Hepatic stellate cell (primary cell): ENCODE data around the gene CADPS2.

Experiments used
- DNase-seq: peaks from one replicate; pipeline ENCODE4 v3.0.0; 2011; ENCODE audit warnings: low spot score

Gene CADPS2

GRCh38 chr7:122521767-122522166, 364.5 kb downstream of the CADPS2 start:
- DNase-seq, result no peak

DNA sequence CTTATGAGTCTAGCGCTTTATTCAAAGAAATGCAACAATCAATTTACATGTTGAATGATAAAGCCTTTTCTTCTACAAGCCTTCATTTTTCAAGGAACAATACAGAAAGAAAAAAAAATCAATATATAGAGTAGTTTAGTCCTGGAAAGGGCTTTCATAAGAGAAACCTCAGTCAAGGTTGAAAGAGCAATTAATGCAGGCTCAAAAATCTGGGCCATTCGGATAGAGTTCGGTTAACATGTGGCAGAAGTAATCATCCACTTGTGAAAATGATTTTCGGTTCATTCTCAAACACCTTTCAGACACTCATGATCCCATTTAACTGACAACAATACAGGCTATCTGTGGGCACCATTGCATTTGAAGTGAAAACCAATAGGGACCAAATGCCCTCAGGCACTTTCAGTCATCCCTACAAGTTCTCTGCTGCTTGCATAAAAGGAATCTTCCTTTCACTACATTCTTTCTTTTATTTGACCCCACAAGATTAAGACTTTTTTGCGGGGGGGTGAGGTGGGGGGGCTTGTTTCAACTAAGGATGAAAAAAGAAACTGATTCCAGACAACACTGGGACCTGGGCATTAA, 365.2 kb downstream of the CADPS2 start:
- no peak for DNase-seq

DNA sequence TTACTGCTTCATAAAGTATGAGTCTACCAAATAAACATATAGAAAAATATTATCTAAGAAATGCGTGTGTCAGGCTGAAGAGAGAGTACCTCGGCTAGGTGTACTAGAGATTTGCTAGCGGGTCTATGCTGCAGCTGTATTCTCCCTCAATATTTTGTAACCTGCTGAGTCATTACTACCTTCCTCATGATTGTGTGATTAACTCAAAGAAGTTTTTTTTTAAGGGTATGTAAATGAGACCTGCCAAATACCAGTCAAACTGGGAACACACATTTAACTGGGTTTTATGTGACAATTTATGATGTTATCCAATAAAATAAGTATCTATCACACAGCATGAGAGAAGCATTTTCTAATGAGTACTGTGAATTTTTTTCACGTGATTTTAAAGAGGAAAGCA, 367.8 kb downstream of the CADPS2 start:
- no peak for DNase-seq

DNA sequence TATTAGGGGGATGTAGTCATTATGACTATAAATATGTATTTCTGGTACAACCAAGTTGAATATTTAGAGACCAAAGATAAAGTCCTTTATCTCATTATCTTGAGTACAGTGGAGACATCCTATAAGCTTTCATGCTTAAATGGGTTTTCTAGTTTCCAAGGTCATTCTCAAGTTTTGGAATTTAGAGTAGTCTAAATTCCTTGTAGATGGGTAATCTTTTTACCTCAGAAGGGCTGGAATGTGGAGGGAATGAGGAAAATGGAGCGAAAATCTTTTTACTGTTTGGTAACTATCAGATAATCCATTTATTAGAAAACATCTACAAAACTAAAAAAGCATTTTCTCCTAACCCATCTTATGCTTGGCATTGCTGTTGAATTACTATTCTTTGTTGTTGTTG, 368.7 kb downstream of the CADPS2 start:
- DNase-seq, result no peak

DNA sequence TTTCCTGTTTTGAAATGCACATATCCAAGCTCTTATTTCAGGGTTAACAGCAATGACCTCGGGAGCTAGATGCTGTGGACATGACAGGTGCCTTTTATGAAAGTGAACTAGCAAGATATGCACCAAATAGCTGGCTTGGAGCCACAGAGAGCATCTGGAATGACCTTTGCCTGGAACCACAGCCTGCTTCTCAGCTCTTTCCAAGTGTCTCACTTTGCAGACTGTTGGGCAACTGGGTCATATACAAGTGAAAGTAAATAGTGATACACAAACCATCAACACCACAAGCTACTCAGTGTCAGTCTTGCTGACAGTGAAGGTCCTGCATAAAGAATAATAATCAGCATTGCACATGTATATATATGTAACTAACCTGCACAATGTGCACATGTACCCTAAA, 370.9 kb downstream of the CADPS2 start:
- no peak for DNase-seq

DNA sequence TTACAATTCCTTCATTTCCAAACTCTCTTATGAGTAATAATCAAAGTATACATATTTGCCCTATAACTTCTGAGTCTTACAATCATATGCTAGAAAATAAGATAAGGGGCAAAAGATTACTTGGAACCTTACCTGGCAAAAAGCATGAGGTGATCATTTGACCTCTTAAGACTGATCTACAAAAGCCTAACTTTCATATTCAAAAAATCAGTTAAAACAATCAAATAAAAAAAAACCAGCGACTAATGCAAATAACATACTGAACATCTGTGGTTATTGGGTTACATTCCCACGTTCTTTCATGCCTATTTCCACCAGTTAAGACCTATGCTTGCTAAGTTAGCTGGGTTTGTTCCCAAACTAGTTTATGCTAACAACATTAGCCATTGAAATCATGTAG, 375.0 kb downstream of the CADPS2 start:
- no peak for DNase-seq

- no peak for DNase-seq
These were observed 378.7 kb downstream of the CADPS2 start for GRCh38 chr7:122507591-122507990.

DNA sequence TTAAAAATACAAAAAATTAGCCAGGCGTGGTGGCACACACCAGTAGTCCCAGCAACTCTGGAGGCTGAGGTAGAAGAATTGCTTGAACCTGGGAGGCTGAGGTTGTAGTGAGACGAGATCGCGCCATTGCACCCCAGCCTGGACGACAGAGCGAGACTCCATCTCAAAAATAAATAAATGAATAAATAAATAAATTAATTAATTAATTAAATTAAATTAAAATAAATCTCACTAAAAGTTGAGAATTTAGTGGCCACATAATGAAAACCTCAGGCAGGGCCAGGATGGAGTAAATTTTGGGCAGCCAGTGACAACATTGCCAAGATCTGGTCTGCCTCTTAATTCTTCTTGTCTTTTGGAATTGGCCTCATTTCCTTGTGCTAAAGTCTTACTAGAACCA, 394.3 kb downstream of the CADPS2 start:
- no peak for DNase-seq

GRCh38 chr7:122488241-122488640, 398.0 kb downstream of the CADPS2 start:
- DNase-seq, result no peak

DNA sequence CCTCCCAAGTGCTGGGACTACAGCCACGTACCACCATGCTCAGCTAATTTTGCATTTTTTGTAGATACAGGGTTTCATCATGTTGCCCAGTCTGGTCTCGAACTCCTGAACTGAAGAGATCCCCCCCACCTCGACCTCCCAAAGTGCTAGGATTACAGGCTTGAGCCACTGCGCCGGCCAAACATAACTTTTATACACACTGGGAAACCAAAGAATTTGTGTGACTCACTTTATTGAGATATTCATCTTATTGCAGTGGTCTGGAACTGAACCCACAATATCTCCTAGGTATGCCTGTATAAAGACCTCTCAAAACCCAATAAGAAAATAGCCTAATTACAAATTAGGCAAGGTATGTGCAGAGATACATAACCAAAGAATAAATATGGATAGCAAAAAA, 399.1 kb downstream of the CADPS2 start:
- DNase-seq, result no peak

DNA sequence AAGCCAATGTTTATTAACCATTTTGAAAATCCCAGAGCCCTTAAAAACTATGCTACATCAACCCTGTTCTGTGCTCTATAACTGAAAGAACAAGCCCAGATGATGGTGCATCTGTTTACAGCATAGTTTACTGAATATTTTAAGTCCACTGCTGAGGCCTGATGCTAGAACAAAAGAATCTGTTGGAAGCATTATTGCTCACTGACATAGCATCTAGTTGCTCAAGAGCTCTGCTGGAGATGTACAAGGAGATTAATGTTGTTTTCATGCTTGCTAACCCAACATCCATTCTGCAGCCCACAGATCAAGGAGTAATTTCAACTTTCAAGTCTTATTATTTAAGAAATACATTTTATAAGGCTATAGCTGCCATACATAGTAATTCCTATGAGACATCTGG, 400.4 kb downstream of the CADPS2 start:
- DNase-seq, result no peak

DNA sequence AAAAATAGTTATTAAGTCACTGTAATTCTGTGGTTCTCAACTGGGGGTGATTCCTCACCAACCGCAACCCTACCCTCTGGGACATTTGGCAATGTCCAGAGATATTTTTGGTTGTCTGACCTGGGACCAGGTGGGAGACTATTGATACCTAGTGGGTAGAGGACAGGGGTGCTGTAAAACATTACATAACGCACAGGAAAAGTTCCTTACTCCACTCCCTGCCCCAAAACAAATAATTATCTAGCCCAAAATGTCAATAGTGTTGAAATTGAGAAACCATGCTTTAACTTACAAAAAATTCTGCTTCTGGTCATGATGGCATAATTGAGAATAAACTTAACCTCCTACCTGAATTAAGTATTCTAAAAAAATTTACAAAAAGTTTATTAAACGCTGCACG, 404.0 kb downstream of the CADPS2 start:
- DNase-seq, result no peak

DNA sequence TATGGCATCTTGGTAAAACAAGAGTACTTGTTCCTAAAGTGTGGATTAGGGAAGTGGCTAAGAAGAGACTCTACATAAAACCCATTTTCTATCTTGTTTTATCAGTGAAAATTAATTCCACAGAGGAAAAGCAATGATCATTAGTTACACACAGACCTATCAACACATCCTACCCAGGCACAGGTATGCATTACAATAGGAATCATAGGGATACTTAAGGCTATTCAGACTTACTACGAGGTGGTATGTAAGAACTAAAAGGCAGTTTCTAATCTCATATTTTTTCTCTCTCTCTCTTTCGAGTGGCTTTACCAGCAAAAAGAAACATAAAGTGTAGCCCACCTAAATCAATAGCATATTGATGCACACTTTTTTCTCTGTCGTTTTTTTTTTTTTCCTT, 415.4 kb downstream of the CADPS2 start:
- no peak for DNase-seq

DNA sequence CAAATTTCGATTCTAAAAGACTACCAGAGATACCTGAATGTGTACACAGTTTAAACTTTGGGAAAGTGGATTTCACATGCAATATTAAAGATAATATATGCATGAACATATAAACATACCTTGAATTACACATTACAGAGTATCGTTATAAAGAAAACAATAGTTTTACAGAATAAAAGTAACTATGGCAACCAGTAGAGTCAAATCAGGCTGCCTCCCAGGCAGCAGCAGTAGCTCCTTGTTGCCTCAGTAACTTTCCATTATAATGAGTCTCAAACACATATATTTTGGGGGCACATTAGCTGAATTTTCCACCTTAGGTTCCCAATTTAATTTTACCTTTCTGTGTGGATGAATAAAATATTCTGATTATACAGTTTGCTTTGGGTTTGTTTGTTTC, 417.3 kb downstream of the CADPS2 start:
- no peak for DNase-seq

DNA sequence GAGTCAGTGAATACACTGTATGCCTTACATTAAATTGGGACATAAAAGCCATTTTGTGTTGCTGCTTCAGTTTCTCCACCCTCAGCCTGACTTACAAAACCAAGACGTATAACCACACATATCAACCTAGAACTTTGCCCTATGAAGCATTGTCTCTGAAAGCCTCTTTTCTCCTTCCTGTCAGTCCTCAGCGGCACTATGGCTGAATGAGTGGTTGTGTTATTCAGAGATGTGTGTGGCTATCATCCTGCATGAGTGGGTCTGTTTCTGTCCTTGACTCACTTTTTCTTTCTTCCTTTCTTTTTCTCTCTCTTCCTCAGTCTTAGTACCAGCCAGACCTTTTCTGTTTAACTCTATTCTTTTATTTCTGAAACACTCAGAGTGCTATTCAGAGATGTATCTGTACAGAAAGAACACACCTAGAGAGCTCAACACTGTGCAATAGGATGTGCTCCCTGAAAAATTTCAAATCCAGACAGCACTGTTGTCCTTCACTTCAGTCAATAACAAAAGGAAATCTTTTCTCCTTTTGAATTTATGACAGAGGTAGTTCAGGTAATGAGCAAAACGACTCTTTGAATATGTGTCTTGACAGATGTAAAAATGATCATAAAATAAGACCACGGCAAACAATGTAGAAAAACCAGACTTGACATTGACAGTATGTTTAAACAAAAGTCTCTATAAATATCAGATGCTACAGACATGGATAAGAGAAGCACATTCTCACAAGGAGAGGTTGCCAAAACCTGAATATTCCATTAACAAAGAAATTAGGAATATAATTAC, 418.4 kb downstream of the CADPS2 start:
- no peak for DNase-seq

DNA sequence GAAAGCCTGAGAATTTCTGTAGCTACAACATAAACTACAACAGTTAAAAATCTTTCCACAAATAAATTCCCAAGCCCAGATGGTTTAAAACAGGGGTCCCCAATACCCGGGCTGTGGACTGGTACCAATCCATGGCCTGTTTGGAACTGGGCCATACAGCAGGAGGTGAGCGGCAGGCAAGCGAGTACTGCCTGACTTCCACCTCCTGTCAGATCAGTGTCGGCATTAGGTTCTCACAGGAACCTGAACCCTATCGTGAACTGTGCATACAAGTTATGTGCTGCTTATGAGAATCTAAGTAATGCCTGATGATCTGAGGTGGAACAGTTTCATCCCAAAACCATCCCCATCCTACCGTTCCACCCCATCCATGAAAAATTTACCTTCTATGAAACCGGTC, 421.0 kb downstream of the CADPS2 start:
- no peak for DNase-seq

GRCh38 chr7:122463631-122464030, 422.6 kb downstream of the CADPS2 start:
- DNase-seq, result no peak

- DNase-seq, result no peak
These were observed 425.3 kb downstream of the CADPS2 start for GRCh38 chr7:122460936-122461335.

DNA sequence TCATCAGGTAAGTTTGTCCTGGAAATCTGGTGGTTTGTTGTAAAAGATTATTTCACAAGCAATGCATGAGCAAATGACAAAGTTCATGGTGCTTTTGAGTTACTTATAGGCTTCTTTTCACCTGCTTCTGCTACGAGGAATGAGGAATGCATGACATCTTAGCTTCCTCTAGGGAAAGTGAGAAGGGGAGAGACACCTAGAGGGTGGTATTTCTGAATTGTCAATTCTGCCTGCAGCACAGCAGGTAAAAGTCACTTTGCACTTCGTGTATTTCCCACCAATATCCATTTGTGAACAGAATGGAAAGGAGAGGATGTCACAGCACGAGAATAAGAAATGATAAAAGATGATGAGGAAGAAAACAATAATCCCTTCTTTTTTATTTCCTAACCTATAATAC, 428.3 kb downstream of the CADPS2 start:
- no peak for DNase-seq

GRCh38 chr7:122457325-122457724, 428.9 kb downstream of the CADPS2 start:
- DNase-seq, result no peak

DNA sequence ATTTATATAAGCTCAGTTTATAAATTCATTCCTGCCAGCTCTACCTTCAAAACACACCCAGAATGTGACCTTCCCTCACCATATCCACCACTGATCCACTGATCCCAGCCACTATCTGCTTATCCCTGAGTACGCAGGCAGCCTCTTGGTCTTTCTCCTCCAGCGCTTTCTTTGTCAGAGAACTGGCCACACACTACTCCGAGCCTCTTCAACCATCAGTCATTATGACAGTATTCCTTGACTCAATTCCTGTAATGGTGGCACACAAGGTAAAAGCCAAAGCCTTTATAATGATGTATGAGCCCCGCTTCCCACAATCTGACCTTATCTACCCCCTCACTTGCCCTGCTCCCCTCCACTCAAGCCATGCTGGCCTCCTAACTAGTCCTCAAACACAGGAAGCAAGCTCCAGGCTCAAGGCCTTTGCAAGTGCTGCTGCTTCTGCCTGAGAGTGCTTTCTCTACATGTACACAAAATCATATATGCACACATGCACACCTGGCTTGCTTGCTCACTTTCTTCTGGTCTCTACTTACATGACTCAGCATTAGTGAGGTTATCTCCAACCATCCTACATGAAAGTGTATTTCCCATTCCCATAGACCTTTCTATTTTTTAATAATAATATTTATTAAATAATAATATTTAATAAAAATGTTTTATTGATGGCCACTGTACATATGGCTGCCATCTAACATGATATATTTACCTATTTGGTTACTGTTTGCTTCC, 431.3 kb downstream of the CADPS2 start:
- DNase-seq, result no peak

- DNase-seq, result no peak
These were observed 432.8 kb downstream of the CADPS2 start for GRCh38 chr7:122453432-122453831.

DNA sequence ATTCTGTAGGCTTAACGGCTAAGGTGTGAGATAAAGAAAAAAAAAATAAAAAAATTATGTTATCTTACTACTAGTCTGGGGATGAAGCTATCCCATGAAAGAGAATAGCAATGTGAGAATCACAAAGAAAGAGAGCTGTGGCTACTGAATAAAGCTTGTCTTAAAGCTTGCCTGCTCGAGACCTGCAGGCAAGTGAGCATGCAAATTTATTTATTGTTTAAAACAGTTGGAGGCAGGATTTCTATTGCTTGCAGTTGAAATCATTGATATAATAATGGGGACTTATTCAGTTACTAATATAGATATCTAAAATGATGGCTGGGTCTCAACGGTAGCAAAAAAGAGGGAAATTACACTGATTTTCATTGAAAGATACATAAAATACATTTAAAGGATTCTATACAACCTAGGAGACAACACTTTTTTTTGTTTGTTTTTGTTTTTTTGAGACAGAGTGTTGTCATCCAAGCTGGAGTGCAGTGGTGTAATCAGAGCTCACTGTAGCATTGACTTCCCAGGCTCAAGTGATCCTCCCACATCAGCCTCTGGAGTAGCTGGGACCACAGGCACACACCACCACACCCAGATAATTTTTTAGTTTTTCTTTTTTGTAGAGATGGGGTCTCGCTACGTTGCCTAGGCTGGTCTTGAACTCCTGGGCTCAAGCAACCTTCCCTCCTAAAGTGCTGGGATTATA, 437.2 kb downstream of the CADPS2 start:
- DNase-seq, result no peak
